Fibroblast of the aortic adventitia (primary cell): ENCODE results near the gene CASP10. TPM values are rescaled to one million over a fixed set of nuclear protein-coding genes. Genes with fewer than 3 reads are reported as not detected.

ENCODE experiments used
- DNase-seq: peaks from one replicate; pipeline ENCODE4 v3.0.0-alpha.2; 2010; ENCODE audit warnings: low read depth
- H3K4me3 ChIP-seq: 2 replicates; pipeline ENCODE4 v1.5.1; 2011; ENCODE audit warnings: low read depth, mild to moderate bottlenecking, control low read depth, low read length, moderate library complexity
- total RNA-seq: library from RNA; depleted of rRNA; stranded (reverse); fragments of >200 nt; gene quantifications from 2 replicates; pipeline ENCODE4 v1.2.3, GENCODE V29; 2012; ENCODE audit warnings: low replicate concordance
- TF ChIP-seq, protein P1 (sequence below): IDR thresholded peaks from 2 replicates; pipeline ENCODE4 v1.5.1; 2011; ENCODE audit warnings: mild to moderate bottlenecking, low read length, control low read depth, inconsistent platforms; ENCODE audit not compliant: insufficient read depth

The CASP10 gene
- total RNA-seq, 1 donor: 9.1 TPM

DNA sequence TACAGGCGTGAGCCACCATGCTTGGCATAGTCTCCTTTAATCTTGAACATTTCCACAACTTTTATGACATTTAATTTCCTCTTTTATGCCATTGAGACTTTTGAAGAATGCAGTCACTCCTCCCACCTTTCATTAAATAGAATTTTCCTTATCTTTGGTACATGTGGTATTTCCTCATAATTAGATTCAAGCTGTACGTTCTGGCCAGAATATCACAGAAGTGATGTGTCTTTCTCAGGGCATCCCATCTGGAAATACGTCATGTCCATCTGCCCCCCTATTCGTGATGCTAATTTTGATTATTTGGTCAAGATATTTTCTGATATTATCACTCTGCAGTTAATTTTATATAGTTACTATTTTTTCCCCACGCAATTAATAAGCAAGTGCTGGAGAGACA, 16.9 kb downstream of the CASP10 start:
- DNase-seq: no peak
- TF ChIP-seq, protein P1, sequence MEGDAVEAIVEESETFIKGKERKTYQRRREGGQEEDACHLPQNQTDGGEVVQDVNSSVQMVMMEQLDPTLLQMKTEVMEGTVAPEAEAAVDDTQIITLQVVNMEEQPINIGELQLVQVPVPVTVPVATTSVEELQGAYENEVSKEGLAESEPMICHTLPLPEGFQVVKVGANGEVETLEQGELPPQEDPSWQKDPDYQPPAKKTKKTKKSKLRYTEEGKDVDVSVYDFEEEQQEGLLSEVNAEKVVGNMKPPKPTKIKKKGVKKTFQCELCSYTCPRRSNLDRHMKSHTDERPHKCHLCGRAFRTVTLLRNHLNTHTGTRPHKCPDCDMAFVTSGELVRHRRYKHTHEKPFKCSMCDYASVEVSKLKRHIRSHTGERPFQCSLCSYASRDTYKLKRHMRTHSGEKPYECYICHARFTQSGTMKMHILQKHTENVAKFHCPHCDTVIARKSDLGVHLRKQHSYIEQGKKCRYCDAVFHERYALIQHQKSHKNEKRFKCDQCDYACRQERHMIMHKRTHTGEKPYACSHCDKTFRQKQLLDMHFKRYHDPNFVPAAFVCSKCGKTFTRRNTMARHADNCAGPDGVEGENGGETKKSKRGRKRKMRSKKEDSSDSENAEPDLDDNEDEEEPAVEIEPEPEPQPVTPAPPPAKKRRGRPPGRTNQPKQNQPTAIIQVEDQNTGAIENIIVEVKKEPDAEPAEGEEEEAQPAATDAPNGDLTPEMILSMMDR: no peak
- no peak overlapping the region for H3K4me3 ChIP-seq

- no peak overlapping the region for H3K4me3 ChIP-seq
- DNase-seq: no peak
- TF ChIP-seq, protein P1: no peak
These were observed 17.4 kb downstream of the CASP10 start for GRCh38 chr2:201200345-201200744.

DNA sequence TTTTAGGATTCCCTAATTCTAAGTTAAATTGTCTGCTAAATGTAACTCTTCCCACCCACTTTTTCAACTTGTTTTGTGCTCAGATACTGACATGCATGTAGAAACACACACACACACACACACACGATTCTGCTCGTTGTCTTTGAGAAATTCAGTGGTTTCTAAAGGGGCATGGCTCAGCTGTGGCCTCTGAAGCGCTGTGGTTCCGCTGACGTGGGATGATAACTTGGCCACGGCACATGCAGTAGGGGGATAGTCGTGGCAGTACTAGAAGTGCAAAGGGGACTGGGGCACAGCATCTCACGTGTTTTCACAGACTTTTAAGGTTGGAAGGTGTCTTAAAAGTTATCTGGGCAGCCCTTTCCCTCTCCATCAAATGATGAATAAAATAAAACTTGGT, 18.4 kb downstream of the CASP10 start:
- TF ChIP-seq, protein P1: no peak
- no peak for DNase-seq
- no peak overlapping the region for H3K4me3 ChIP-seq

DNA sequence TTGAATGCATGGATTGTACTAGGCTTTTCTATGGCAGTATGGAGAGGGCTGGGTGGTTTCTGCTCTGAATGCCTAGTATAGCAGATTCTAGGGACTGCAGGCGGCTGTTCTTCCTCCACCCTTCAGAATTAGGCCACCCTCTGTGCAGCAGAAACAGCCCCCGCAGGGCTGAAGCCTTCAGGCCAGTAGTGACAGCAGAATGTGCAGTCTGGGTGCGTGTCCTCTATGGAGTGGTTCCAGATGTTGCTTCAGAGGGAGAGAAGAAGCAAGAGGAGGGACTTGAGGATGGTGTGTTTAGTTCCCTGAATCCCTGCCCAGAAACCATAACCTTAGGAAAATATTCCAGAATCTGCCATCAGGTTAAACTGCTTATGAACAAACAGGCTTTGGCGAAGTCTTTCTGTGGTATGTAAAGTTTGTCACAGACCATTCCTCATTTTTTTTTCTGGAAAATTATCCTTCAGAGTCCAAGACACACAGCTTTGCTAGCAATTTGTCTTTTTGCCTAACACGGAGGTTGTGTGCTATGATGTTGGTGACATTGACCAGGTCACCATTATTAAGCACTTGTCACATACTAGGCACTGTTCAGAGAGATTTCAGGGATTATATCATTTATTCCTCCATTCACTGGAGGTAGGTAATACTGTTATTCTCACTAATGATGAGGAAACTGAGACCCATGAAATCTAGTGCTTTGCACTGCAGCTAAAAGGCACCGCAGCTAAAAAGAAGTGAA, 21.1 kb downstream of the CASP10 start:
- peak; percentile 85 for DNase-seq
- no peak overlapping the region for H3K4me3 ChIP-seq
- TF ChIP-seq, protein P1: no peak

DNA sequence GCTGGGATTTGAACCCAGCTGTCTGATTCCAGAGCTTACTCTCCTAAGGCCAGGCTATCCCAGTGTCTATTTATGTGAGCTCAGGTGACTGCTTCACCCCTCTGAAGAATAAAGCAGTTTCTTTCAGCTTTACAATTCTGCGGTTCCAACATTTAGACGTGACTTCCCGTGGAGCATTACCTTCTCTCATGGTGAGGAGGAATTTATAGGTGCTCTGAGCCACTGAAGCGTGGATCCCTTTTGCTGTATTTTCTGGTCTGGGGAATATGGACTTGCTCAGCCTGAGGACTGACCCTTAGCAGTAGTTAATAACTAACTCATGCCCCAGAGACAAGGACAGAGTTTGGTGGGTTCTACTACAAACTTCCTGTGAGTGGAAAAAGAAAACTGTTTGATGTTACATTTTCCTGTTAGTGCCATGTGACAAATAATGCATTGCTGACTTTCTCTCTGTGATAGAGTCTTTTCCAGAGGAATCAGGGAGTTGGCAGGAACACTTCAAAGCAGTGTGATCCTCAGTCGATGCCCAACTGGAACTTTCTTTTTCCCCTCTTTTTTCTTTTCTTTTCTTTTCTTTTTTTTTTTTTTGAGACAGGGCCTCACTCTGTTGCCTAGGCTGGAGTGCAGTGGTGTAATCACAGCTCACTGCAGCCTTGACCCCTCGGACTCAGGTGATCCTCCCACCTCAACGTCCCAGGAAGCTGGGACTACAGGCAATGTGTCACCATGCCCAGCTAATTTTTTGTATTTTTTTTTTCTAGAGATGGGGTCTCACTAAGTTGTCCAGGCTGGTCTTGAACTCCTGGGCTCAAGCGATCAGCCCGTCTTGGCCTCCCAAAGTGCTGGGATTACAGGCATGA, 21.9 kb downstream of the CASP10 start:
- TF ChIP-seq, protein P1: no peak
- no peak overlapping the region for H3K4me3 ChIP-seq
- no peak for DNase-seq

GRCh38 chr2:201205515-201205849, 22.5 kb downstream of the CASP10 start:
- DNase-seq: peak; percentile 37
- TF ChIP-seq, protein P1: no peak

More at GRCh38 chr2:201205515-201205849, 22.5 kb downstream of the CASP10 start:
- no peak overlapping the region for H3K4me3 ChIP-seq
